SK-N-SH treated with all-trans-retinoic acid at 6 μM for 48 hours (cell line): ENCODE data around the gene KRTAP19-4.
A peak's percentile ranks its signal among the peaks of the same experiment; 100 is the strongest.

Experiments used
- ATAC-seq: fragments of 200-7000 bp; cut with Tn5 transposase; 3 replicates; pipeline ENCODE4 v1.9.1; 2020; ENCODE audit warnings: mild to moderate bottlenecking, moderate library complexity
- ARNTL ChIP-seq: fragments of 450-650 bp; formaldehyde crosslinking; IDR thresholded peaks from 2 replicates; pipeline ENCODE4 v1.5.0; 2020; ENCODE audit warnings: low read depth, mild to moderate bottlenecking, moderate library complexity, borderline replicate concordance
- BACH2 ChIP-seq: fragments of 250-450 bp; sonication (Bioruptor Pico); IDR thresholded peaks from 2 replicates; pipeline ENCODE4 v1.9.0; 2021; ENCODE audit warnings: mild to moderate bottlenecking, borderline replicate concordance
- CSDC2 ChIP-seq: fragments of 250-450 bp; sonication (Bioruptor Pico); IDR thresholded peaks from 2 replicates; pipeline ENCODE4 v1.5.0; 2020; ENCODE audit warnings: mild to moderate bottlenecking, moderate library complexity
- ESRRG ChIP-seq: fragments of 250-450 bp; sonication (Bioruptor Pico); IDR thresholded peaks from 2 replicates; pipeline ENCODE4 v1.6.1; 2021; ENCODE audit warnings: mild to moderate bottlenecking
- GLIS3 ChIP-seq: fragments of 250-450 bp; sonication (Bioruptor Pico); IDR thresholded peaks from 2 replicates; pipeline ENCODE4 v1.5.0; 2020; ENCODE audit warnings: mild to moderate bottlenecking, moderate library complexity
- ISL1 ChIP-seq: fragments of 250-450 bp; sonication (Bioruptor Pico); IDR thresholded peaks from 2 replicates; pipeline ENCODE4 v2.1.2; 2022; ENCODE audit warnings: mild to moderate bottlenecking, moderate library complexity
- OSR1 ChIP-seq: fragments of 250-450 bp; sonication (Bioruptor Pico); IDR thresholded peaks from 2 replicates; pipeline ENCODE4 v1.8.0; 2022; ENCODE audit warnings: moderate library complexity, mild to moderate bottlenecking, inconsistent platforms
- RARB ChIP-seq: fragments of 250-450 bp; sonication (Bioruptor Pico); IDR thresholded peaks from 2 replicates; pipeline ENCODE4 v1.8.0; 2021; ENCODE audit warnings: mild to moderate bottlenecking, moderate library complexity
- SNAI2 ChIP-seq: fragments of 250-450 bp; sonication (Bioruptor Pico); IDR thresholded peaks from 2 replicates; pipeline ENCODE4 v1.5.0; 2020; ENCODE audit warnings: mild to moderate bottlenecking, moderate library complexity
- TCF4 ChIP-seq: fragments of 250-450 bp; sonication (Bioruptor Pico); IDR thresholded peaks from 2 replicates; pipeline ENCODE4 v1.8.0; 2021; ENCODE audit warnings: mild to moderate bottlenecking, moderate library complexity, borderline replicate concordance
- TOX ChIP-seq: fragments of 250-450 bp; sonication (Bioruptor Pico); IDR thresholded peaks from 2 replicates; pipeline ENCODE4 v1.8.0; 2021; ENCODE audit warnings: mild to moderate bottlenecking, moderate library complexity, borderline replicate concordance
- ZC3H10 ChIP-seq: fragments of 250-450 bp; sonication (Bioruptor Pico); IDR thresholded peaks from 2 replicates; pipeline ENCODE4 v1.5.1; 2021; ENCODE audit warnings: mild to moderate bottlenecking, moderate library complexity
- ZFP3 ChIP-seq: fragments of 250-450 bp; sonication (Bioruptor Pico); IDR thresholded peaks from 2 replicates; pipeline ENCODE4 v1.5.0; 2020; ENCODE audit warnings: mild to moderate bottlenecking, moderate library complexity
- ZFP30 ChIP-seq: fragments of 450-650 bp; formaldehyde crosslinking; IDR thresholded peaks from 2 replicates; pipeline ENCODE4 v1.5.0; 2022; ENCODE audit warnings: mild to moderate bottlenecking, moderate library complexity
- ZNF565 ChIP-seq: fragments of 450-650 bp; formaldehyde crosslinking; conservative IDR thresholded peaks from 2 replicates; pipeline ENCODE4 v1.5.0; 2020; ENCODE audit warnings: low read depth, mild to moderate bottlenecking, moderate library complexity
- ZNF70 ChIP-seq: fragments of 450-650 bp; formaldehyde crosslinking; IDR thresholded peaks from 2 replicates; pipeline ENCODE4 v1.5.0; 2020; ENCODE audit warnings: mild to moderate bottlenecking, moderate library complexity
- ZNF8 ChIP-seq: fragments of 450-650 bp; formaldehyde crosslinking; IDR thresholded peaks from 2 replicates; pipeline ENCODE4 v1.5.0; 2020; ENCODE audit warnings: mild to moderate bottlenecking, moderate library complexity
- TF ChIP-seq, protein P1 (sequence below): fragments of 250-450 bp; sonication (Bioruptor Pico); IDR thresholded peaks from 2 replicates; pipeline ENCODE4 v1.8.0; 2020; ENCODE audit warnings: mild to moderate bottlenecking, moderate library complexity, borderline replicate concordance
- TF ChIP-seq, protein P2 (sequence below): fragments of 250-450 bp; sonication (Bioruptor Pico); IDR thresholded peaks from 2 replicates; pipeline ENCODE4 v1.8.0; 2021; ENCODE audit warnings: low read depth, mild to moderate bottlenecking, moderate library complexity, borderline replicate concordance
- TF ChIP-seq, protein P3 (sequence below): fragments of 250-450 bp; sonication (Bioruptor Pico); IDR thresholded peaks from 2 replicates; pipeline ENCODE4 v1.5.1; 2021; ENCODE audit warnings: mild to moderate bottlenecking, moderate library complexity
- TF ChIP-seq, protein P4 (sequence below): fragments of 250-450 bp; sonication (Bioruptor Pico); IDR thresholded peaks from 2 replicates; pipeline ENCODE4 v1.5.0; 2020; ENCODE audit warnings: mild to moderate bottlenecking, moderate library complexity
- TF ChIP-seq, protein P5 (sequence below): fragments of 250-450 bp; sonication (Bioruptor Pico); IDR thresholded peaks from 2 replicates; pipeline ENCODE4 v1.5.1; 2020; ENCODE audit warnings: low read depth, mild to moderate bottlenecking, moderate library complexity

Gene KRTAP19-4

DNA sequence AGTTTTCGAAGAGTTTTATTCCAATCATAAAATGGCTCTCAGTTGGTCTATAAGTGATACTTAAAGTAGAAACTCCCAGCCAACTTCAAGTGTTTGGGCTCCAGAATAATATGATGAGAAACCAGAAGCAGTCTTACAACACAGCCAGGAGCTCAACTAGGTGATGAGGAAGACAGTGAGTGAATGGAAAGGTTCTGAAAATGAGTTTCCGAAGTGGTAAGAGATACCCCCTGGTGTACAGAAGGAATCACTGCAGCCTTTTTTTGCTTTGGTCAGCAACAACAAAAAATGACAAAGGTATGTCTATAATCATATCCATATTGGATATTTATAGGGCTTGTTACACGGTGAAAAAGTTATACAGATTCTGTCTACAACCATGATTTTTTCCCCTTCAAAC lies 33.3 kb downstream of the KRTAP19-4 start:
- TF ChIP-seq OSR1 (CRISPR knock-in tag) (no peak), ZC3H10 (CRISPR knock-in tag) (no peak), ZNF8 (no peak), ARNTL (CRISPR knock-in tag) (no peak), TCF4 (CRISPR knock-in tag) (no peak), SNAI2 (CRISPR knock-in tag) (no peak), ESRRG (CRISPR knock-in tag) (no peak), ZFP3 (no peak), ZFP30 (CRISPR knock-in tag) (no peak), RARB (CRISPR knock-in tag) (no peak), TOX (no peak), ZNF565 (CRISPR knock-in tag) (no peak), CSDC2 (no peak), GLIS3 (no peak), BACH2 (CRISPR knock-in tag) (no peak)
- TF ChIP-seq, protein P1, sequence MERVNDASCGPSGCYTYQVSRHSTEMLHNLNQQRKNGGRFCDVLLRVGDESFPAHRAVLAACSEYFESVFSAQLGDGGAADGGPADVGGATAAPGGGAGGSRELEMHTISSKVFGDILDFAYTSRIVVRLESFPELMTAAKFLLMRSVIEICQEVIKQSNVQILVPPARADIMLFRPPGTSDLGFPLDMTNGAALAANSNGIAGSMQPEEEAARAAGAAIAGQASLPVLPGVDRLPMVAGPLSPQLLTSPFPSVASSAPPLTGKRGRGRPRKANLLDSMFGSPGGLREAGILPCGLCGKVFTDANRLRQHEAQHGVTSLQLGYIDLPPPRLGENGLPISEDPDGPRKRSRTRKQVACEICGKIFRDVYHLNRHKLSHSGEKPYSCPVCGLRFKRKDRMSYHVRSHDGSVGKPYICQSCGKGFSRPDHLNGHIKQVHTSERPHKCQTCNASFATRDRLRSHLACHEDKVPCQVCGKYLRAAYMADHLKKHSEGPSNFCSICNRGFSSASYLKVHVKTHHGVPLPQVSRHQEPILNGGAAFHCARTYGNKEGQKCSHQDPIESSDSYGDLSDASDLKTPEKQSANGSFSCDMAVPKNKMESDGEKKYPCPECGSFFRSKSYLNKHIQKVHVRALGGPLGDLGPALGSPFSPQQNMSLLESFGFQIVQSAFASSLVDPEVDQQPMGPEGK (CRISPR knock-in tag), result no peak
- TF ChIP-seq, protein P2, sequence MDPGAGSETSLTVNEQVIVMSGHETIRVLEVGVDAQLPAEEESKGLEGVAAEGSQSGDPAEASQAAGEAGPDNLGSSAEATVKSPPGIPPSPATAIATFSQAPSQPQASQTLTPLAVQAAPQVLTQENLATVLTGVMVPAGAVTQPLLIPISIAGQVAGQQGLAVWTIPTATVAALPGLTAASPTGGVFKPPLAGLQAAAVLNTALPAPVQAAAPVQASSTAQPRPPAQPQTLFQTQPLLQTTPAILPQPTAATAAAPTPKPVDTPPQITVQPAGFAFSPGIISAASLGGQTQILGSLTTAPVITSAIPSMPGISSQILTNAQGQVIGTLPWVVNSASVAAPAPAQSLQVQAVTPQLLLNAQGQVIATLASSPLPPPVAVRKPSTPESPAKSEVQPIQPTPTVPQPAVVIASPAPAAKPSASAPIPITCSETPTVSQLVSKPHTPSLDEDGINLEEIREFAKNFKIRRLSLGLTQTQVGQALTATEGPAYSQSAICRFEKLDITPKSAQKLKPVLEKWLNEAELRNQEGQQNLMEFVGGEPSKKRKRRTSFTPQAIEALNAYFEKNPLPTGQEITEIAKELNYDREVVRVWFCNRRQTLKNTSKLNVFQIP (CRISPR knock-in tag), result no peak
- TF ChIP-seq, protein P3, sequence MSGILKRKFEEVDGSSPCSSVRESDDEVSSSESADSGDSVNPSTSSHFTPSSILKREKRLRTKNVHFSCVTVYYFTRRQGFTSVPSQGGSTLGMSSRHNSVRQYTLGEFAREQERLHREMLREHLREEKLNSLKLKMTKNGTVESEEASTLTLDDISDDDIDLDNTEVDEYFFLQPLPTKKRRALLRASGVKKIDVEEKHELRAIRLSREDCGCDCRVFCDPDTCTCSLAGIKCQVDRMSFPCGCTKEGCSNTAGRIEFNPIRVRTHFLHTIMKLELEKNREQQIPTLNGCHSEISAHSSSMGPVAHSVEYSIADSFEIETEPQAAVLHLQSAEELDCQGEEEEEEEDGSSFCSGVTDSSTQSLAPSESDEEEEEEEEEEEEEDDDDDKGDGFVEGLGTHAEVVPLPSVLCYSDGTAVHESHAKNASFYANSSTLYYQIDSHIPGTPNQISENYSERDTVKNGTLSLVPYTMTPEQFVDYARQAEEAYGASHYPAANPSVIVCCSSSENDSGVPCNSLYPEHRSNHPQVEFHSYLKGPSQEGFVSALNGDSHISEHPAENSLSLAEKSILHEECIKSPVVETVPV (CRISPR knock-in tag), result no peak
- TF ChIP-seq, protein P4, sequence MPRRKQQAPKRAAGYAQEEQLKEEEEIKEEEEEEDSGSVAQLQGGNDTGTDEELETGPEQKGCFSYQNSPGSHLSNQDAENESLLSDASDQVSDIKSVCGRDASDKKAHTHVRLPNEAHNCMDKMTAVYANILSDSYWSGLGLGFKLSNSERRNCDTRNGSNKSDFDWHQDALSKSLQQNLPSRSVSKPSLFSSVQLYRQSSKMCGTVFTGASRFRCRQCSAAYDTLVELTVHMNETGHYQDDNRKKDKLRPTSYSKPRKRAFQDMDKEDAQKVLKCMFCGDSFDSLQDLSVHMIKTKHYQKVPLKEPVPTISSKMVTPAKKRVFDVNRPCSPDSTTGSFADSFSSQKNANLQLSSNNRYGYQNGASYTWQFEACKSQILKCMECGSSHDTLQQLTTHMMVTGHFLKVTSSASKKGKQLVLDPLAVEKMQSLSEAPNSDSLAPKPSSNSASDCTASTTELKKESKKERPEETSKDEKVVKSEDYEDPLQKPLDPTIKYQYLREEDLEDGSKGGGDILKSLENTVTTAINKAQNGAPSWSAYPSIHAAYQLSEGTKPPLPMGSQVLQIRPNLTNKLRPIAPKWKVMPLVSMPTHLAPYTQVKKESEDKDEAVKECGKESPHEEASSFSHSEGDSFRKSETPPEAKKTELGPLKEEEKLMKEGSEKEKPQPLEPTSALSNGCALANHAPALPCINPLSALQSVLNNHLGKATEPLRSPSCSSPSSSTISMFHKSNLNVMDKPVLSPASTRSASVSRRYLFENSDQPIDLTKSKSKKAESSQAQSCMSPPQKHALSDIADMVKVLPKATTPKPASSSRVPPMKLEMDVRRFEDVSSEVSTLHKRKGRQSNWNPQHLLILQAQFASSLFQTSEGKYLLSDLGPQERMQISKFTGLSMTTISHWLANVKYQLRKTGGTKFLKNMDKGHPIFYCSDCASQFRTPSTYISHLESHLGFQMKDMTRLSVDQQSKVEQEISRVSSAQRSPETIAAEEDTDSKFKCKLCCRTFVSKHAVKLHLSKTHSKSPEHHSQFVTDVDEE, result no peak
- TF ChIP-seq, all 23 proteins: peak for 0
- peak; percentile 22; the same call in 1 of the 3 replicates for ATAC-seq

DNA sequence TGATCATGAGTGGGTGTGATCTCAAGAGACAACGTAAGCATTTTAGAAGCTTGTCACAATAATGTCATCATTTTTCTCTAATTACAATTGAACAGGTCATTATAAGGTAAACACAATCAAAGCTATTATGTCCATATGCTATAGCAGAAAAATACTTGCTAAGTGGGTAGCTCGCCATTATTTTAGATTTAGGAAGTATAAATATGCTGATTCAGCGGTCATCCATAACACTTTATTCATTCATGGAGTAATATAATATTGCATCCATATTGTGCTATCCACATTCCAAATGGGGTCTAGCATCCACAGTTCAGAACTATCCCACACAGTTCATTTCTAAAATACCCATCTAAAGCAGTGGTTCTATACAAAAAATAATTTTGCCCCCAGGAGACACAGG lies 48.5 kb downstream of the KRTAP19-4 start:
- ATAC-seq, result no peak
- TF ChIP-seq, protein P5, sequence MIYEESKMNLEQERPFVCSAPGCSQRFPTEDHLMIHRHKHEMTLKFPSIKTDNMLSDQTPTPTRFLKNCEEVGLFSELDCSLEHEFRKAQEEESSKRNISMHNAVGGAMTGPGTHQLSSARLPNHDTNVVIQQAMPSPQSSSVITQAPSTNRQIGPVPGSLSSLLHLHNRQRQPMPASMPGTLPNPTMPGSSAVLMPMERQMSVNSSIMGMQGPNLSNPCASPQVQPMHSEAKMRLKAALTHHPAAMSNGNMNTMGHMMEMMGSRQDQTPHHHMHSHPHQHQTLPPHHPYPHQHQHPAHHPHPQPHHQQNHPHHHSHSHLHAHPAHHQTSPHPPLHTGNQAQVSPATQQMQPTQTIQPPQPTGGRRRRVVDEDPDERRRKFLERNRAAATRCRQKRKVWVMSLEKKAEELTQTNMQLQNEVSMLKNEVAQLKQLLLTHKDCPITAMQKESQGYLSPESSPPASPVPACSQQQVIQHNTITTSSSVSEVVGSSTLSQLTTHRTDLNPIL (CRISPR knock-in tag), result no peak
- TF ChIP-seq ISL1 (CRISPR knock-in tag) (no peak), GLIS3 (no peak), TOX (no peak), RARB (CRISPR knock-in tag) (no peak), ZC3H10 (CRISPR knock-in tag) (no peak), ZNF70 (no peak), ZFP30 (CRISPR knock-in tag) (no peak), OSR1 (CRISPR knock-in tag) (no peak), SNAI2 (CRISPR knock-in tag) (no peak), BACH2 (CRISPR knock-in tag) (no peak)
- TF ChIP-seq, protein P2 (CRISPR knock-in tag), result no peak
